K562 (cell line): ENCODE data around the gene TRMT1L. TPM values are rescaled to one million over a fixed set of nuclear protein-coding genes. Genes with fewer than 3 reads are reported as not detected.

Experiments
- ARHGAP35 ChIP-seq: fragments of 450-650 bp; IDR thresholded peaks from 2 replicates; pipeline ENCODE4 v1.6.1; 2018; ENCODE audit not compliant: partially characterized antibody
- NR2C2 ChIP-seq, 2 experiments: fragments of 200-800 bp in 1 of 2; sonication (Bioruptor generic) in 1 of 2; sonication (generic) in 1 of 2; formaldehyde crosslinking in 1 of 2; IDR thresholded peaks; 2 replicates each; pipeline versions ENCODE4 v1.6.1 to v1.8.0; 2016 to 2022; ENCODE audit warnings: mild to moderate bottlenecking in 1 of 2, missing compliant biosample characterization in 1 of 2, missing genetic modification characterization in 1 of 2, missing genetic modification reagents in 1 of 2
- polyA plus RNA-seq, 8 experiments: library from polyadenylated mRNA; depleted of rRNA in 4 of 8; stranded (reverse) in 5 of 8; unstranded in 3 of 8; fragments of >200 nt; fragmentation: Nextera tagmentation in 2 of 8; fragmentation: Illumina TruSeq in 1 of 8; extraction: Ambion mirVana in 2 of 8; extraction: Trizol in 1 of 8; gene quantifications; 2 replicates each; pipeline versions ENCODE4 v1.2.1 to v1.2.3, GENCODE V29; 2011 to 2014; ENCODE audit warnings: inconsistent platforms in 1 of 8, missing spikeins in 1 of 8
- total RNA-seq, 7 experiments: library from RNA; depleted of rRNA in 6 of 7; stranded (reverse); fragments of >200 nt in 6 of 7; fragmentation: Illumina TruSeq in 2 of 7; extraction: Trizol in 2 of 7; gene quantifications; 2 replicates each; pipeline versions ENCODE4 v1.2.1 to v1.2.3, GENCODE V29; 2011 to 2021; ENCODE audit warnings: low replicate concordance in 1 of 7
- TF ChIP-seq, protein P1 (sequence below), 2 experiments: fragments of 450-650 bp; IDR thresholded peaks; 2 replicates each; pipeline ENCODE4 v1.6.1; 2016; ENCODE audit warnings: mild to moderate bottlenecking in 2 of 2, borderline replicate concordance in 1 of 2, low read depth in 1 of 2, moderate library complexity in 1 of 2

The TRMT1L gene
- total and polyA plus RNA-seq, 9 of the 15 experiments (the other 6 are each of a cell fraction or from before 2014, with no cell fraction given) = 6.4 to 88.9 (median 32.9) TPM

DNA sequence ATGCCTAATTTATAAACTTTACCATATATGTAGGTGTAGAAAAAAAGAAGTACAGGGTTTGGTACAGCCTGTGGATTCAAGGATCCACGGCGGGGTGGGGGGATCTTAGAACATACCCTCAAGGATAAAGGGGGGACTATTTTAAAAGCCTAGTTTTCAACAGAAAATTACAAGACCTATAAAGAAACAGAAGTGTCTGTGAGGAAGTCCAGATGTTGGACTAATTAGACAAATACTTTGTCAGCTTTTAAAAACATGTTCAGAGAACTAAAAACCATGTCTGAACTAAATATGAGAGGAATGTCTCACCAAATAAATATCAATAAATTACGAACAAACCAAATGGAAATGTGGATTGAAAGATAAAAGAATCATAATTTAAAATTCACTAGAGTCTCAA, 51.6 kb downstream of the TRMT1L start (continued):
- TF ChIP-seq, protein P1, sequence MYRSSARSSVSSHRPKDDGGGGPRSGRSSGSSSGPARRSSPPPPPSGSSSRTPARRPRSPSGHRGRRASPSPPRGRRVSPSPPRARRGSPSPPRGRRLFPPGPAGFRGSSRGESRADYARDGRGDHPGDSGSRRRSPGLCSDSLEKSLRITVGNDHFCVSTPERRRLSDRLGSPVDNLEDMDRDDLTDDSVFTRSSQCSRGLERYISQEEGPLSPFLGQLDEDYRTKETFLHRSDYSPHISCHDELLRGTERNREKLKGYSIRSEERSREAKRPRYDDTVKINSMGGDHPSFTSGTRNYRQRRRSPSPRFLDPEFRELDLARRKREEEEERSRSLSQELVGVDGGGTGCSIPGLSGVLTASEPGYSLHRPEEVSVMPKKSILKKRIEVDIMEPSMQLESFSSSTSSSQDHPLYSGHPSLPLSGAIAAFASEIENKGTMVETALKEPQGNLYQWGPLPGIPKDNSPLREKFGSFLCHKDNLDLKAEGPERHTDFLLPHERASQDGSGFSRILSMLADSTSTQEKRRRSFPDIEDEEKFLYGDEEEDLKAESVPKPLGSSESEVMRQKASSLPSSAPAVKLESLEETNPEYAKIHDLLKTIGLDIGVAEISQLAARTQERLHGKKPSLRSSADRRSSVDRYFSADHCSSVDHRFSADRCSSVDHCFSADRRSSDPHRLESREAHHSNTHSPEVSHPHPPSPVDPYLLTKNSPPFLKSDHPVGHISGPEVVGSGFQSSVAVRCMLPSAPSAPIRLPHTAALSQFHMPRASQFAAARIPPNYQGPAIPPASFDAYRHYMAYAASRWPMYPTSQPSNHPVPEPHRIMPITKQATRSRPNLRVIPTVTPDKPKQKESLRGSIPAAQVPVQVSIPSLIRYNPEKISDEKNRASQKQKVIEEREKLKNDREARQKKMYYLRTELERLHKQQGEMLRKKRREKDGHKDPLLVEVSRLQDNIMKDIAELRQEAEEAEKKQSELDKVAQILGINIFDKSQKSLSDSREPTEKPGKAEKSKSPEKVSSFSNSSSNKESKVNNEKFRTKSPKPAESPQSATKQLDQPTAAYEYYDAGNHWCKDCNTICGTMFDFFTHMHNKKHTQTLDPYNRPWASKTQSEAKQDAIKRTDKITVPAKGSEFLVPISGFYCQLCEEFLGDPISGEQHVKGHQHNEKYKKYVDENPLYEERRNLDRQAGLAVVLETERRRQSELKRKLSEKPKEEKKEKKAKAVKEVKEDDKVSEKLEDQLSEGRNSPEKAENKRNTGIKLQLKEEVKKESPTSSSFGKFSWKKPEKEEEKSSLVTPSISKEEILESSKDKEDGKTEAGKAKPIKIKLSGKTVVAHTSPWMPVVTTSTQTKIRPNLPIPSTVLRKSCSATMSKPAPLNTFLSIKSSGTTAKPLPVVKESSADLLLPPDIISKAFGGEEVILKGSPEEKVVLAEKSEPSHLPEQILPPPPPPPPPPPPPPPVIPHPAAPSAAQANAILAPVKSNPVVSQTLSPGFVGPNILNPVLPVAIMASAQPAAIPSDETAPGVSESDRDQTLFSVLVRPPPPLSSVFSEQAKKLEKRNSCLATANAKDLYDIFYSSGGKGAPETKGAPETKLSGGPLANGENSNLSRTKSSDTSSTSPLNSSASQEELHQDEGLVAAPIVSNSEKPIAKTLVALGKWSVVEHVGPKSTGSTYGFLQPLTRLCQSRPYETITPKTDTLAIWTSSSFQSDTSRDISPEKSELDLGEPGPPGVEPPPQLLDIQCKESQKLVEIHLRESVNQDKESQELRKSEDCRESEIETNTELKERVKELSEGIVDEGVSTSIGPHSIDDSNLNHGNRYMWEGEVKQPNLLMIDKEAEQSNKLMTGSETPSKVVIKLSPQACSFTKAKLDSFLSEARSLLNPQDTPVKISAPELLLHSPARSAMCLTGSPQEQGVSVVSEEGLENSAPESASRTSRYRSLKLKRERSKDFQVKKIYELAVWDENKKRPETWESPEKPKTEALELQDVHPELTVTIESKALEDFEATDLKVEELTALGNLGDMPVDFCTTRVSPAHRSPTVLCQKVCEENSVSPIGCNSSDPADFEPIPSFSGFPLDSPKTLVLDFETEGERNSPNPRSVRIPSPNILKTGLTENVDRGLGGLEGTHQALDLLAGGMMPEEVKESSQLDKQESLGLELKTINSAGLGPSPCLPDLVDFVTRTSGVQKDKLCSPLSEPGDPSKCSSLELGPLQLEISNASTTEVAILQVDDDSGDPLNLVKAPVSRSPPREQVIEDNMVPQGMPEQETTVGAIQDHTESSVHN (IDR thresholded peaks at IDR 0.05; ENCODE audit: borderline replicate concordance in 1 of 2, low read depth in 1 of 2) = no peak
- TF ChIP-seq ARHGAP35 = no peak
- TF ChIP-seq NR2C2 (CRISPR knock-in tag; IDR thresholded peaks at IDR 0.05) = no peak
- no peak for TF ChIP-seq NR2C2 (tag; IDR thresholded peaks at IDR 0.05)
- TF ChIP-seq, all 486 proteins: peak for 0
